GM12864 (cell line): ENCODE data around the gene CBFA2T3.

ENCODE experiments used
- DNase-seq: peaks from one replicate; pipeline ENCODE4 v3.0.0-alpha.2; 2011; ENCODE audit warnings: low read depth
- H3K4me3 ChIP-seq: 2 replicates; pipeline ENCODE4 v1.5.1; 2011; ENCODE audit warnings: mild to moderate bottlenecking, low read depth, low read length, control low read depth
- CTCF ChIP-seq: IDR thresholded peaks from 2 replicates; pipeline ENCODE4 v1.5.1; 2011; ENCODE audit warnings: low read depth, mild to moderate bottlenecking, moderate library complexity, low read length, control low read depth, inconsistent platforms; ENCODE audit errors: missing control alignments

The CBFA2T3 gene

GRCh38 chr16:88977812-88978607 is 1.0 kb upstream of the CBFA2T3 start:
- DNase-seq, result no peak
- no peak for TF ChIP-seq CTCF
- H3K4me3 ChIP-seq, result peak overlapping the region; percentile 69

- H3K4me3 ChIP-seq, result peak overlapping the region; percentile 69
- TF ChIP-seq CTCF, result no peak
- DNase-seq, result no peak
Observed at GRCh38 chr16:88976366-88977017, 515 bp downstream of the CBFA2T3 start.

- peak overlapping the region; percentile 69 for H3K4me3 ChIP-seq
- no peak for DNase-seq
- no peak for TF ChIP-seq CTCF
Observed at GRCh38 chr16:88975511-88976061, 1.4 kb downstream of the CBFA2T3 start.

GRCh38 chr16:88974916-88975215 is 2.1 kb downstream of the CBFA2T3 start:
- peak overlapping the region; percentile 69 for H3K4me3 ChIP-seq
- TF ChIP-seq CTCF, result no peak
- DNase-seq, result no peak

GRCh38 chr16:88974080-88974915 is 2.7 kb downstream of the CBFA2T3 start:
- no peak for DNase-seq
- no peak for TF ChIP-seq CTCF
- H3K4me3 ChIP-seq, result peak overlapping the region; percentile 69

- H3K4me3 ChIP-seq, result peak overlapping the region; percentile 69
- DNase-seq, result no peak
- TF ChIP-seq CTCF, result no peak
Observed at GRCh38 chr16:88973415-88974050, 3.5 kb downstream of the CBFA2T3 start.
